ENCODE measurements around the gene C1orf94. TPM values are rescaled to one million over a fixed set of nuclear protein-coding genes. Genes with fewer than 3 reads are reported as not detected.

Gene C1orf94
- total and polyA plus RNA-seq, 2 donors (not counting 1 experiment from before 2014, with no cell fraction given) = not detected

- Histone ChIP-seq H3K4me3 (ENCODE audit: control extremely low read depth in 1 of 5, extremely low read depth in 1 of 5, insufficient read depth in 1 of 5, low read depth in 2 of 5, low read length in 4 of 5) (no peak overlapping the region), H3K36me3 (replicated peaks in 1 of 2; ENCODE audit: control extremely low read depth in 1 of 2, control insufficient read depth in 1 of 2, extremely low read depth in 1 of 2, insufficient read depth in 2 of 2, low read length in 1 of 2) (no peaks in the 10 kb centered on the region), H3K27ac (ENCODE audit: low read length in 2 of 2) (no peak overlapping the region), H2AFZ (ENCODE audit: insufficient read depth, low read depth, low read length, poor library complexity, severe bottlenecking) (no peak overlapping the region), H3K27me3 (replicated peaks in 1 of 4; ENCODE audit: control extremely low read depth in 1 of 4, control insufficient read depth in 3 of 4, insufficient read depth in 4 of 4, low read length in 3 of 4) (peaks cover 0 to 44% (median 22%) of the 10 kb centered on the region in 4 experiments), H3K4me1 (ENCODE audit: control insufficient read depth in 2 of 2, insufficient read depth in 2 of 2, low read length in 2 of 2) (peaks cover 8 to 14% of the 10 kb centered on the region in 2 donors), H3K9ac (ENCODE audit: low read length) (no peak overlapping the region), H4K20me1 (ENCODE audit: control insufficient read depth, insufficient read depth, low read length, poor library complexity, severe bottlenecking) (no peaks in the 10 kb centered on the region), H3K4me2 (replicated peaks; ENCODE audit: low read depth, low read length, poor library complexity, severe bottlenecking) (peak overlapping the region; percentile 49), H3K9me3 (ENCODE audit: control extremely low read depth in 1 of 3, control insufficient read depth in 2 of 3, insufficient read depth in 1 of 3, low read length in 2 of 3) (peaks cover 0 to 9% (median 0%) of the 10 kb centered on the region in 3 donors), H3K79me2 (ENCODE audit: control insufficient read depth, insufficient read depth, low read length) (no peaks in the 10 kb centered on the region)
- Mint-ChIP-seq H3K27ac (no peak overlapping the region), H3K4me3 (peak overlapping the region; percentile 62), H3K4me1 (peaks cover 14% of the 10 kb centered on the region), H3K9me3 (ENCODE audit: insufficient read depth) (no peaks in the 10 kb centered on the region), H3K27me3 (peaks cover 73% of the 10 kb centered on the region)
- no peak for TF ChIP-seq CTCF (IDR thresholded peaks at IDR 0.05)
- intact Hi-C loops (cut with micrococcal nuclease) = no loop called here
- DNase-seq (no peak), ATAC-seq (ENCODE audit: low read depth) (no peak)
- CTCF ChIA-PET = no interaction called here
- WGBS (ENCODE audit: insufficient coverage) = 5% methylated on average over 68 of the region's 75 CpGs
- POLR2A ChIA-PET = no interaction called here
Observed at GRCh38 chr1:34163792-34164731, 12.6 kb upstream of the C1orf94 start.

DNA sequence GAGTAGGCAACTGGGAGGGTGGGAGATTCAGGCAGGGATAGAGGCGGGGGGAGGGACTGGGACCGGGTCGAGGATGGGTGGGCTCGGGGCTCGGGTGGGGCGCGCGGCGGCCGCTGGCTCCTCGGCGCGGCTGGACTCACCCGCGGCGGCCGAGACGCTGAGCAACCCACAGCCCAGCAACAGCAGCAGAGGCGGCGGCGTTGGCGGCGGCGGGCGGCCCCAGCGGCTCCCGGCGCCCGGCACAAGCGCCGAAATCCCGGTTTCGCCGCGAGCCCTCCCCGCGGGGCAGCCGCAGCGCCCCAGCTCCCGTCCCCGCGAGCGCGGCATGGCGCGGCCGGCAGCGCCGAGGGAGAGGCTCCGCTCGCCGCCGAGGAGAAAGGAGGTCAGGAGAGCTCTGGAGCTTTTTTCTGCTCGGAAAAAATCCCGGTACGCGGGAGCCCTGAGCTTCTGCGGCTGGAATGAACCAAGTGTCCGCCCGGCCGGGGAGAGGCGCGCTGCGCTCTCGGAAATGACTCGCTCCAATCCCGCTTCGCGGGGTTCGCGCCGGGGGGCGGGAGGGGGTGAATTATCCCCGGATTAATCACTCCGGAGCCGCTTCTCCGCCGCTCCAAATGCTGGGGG lies 11.8 kb upstream of the C1orf94 start, which contains the start of gene CSMD2:
TSS of gene CSMD2 (minus strand) at position 460 of the 621 bp plus-strand sequence. CDS start at position 327, 133 bp downstream.
- CTCF ChIA-PET = no interaction called here
- peaks cover 8 to 14% of the 10 kb centered on the region in 2 donors for H3K4me1 ChIP-seq (ENCODE audit: control insufficient read depth in 2 of 2, insufficient read depth in 2 of 2, low read length in 2 of 2)
- POLR2A ChIA-PET = no interaction called here
- peak within 1 kb of the TSS; percentile 49 for H3K4me2 ChIP-seq (replicated peaks; ENCODE audit: low read depth, low read length, poor library complexity, severe bottlenecking)
- intact Hi-C loops (cut with micrococcal nuclease) = no loop called here
- H3K9ac ChIP-seq (ENCODE audit: low read length) = no peak within 1 kb of the TSS
- peak within 1 kb of the TSS; percentile 48 for H3K4me3 Mint-ChIP-seq
- no peaks in the 10 kb centered on the region for H4K20me1 ChIP-seq (ENCODE audit: control insufficient read depth, insufficient read depth, low read length, poor library complexity, severe bottlenecking)
- no peak within 1 kb of the TSS for H3K4me3 ChIP-seq (ENCODE audit: control extremely low read depth in 1 of 5, extremely low read depth in 1 of 5, insufficient read depth in 1 of 5, low read depth in 2 of 5, low read length in 4 of 5)
- peaks cover 0 to 45% (median 23%) of the 10 kb centered on the region in 4 experiments for H3K27me3 ChIP-seq (replicated peaks in 1 of 4; ENCODE audit: control extremely low read depth in 1 of 4, control insufficient read depth in 3 of 4, insufficient read depth in 4 of 4, low read length in 3 of 4)
- TF ChIP-seq CTCF (IDR thresholded peaks at IDR 0.05) (no peak), EZH2 (IDR thresholded peaks at IDR 0.05; ENCODE audit: borderline replicate concordance, insufficient read depth, low read depth, low read length, poor library complexity, severe bottlenecking) (no peak)
- DNase-seq = no peak
- H3K9me3 ChIP-seq (ENCODE audit: control extremely low read depth in 1 of 3, control insufficient read depth in 2 of 3, insufficient read depth in 1 of 3, low read length in 2 of 3) = peaks cover 0 to 9% (median 0%) of the 10 kb centered on the region in 3 donors
- WGBS (ENCODE audit: insufficient coverage) = 3% methylated on average over 65 of the region's 78 CpGs
- no peak for ATAC-seq (ENCODE audit: low read depth)
- H2AFZ ChIP-seq (ENCODE audit: insufficient read depth, low read depth, low read length, poor library complexity, severe bottlenecking) = no peak within 1 kb of the TSS
- no peak within 1 kb of the TSS for H3K27ac Mint-ChIP-seq
- no peaks in the 10 kb centered on the region for H3K79me2 ChIP-seq (ENCODE audit: control insufficient read depth, insufficient read depth, low read length)
- H3K27me3 Mint-ChIP-seq = peaks cover 73% of the 10 kb centered on the region
- no peak within 1 kb of the TSS for H3K27ac ChIP-seq (ENCODE audit: low read length in 2 of 2)
- H3K4me1 Mint-ChIP-seq = peaks cover 14% of the 10 kb centered on the region
- H3K9me3 Mint-ChIP-seq (ENCODE audit: insufficient read depth) = no peaks in the 10 kb centered on the region
- no peaks in the 10 kb centered on the region for H3K36me3 ChIP-seq (replicated peaks in 1 of 2; ENCODE audit: control extremely low read depth in 1 of 2, control insufficient read depth in 1 of 2, extremely low read depth in 1 of 2, insufficient read depth in 2 of 2, low read length in 1 of 2)
